ENCODE data around the gene MAML2. TPM values are rescaled to one million over a fixed set of nuclear protein-coding genes. Genes with fewer than 3 reads are reported as not detected.

Gene MAML2
- total and polyA plus RNA-seq, 2 experiments from 2014 or later, result 4.7 to 15.3 TPM

- no peak for TF ChIP-seq EZH2phosphoT487 (IDR thresholded peaks at IDR 0.05; ENCODE audit: low read depth, severe bottlenecking, unreplicated experiment)
- Histone ChIP-seq H3K4me2 (no peak overlapping the region), H3K79me2 (peaks cover 42% of the 10 kb centered on the region)
These were observed 257.6 kb downstream of the MAML2 start for GRCh38 chr11:96085319-96085930.

GRCh38 chr11:96084610-96085318 is 258.2 kb downstream of the MAML2 start:
- WGBS (ENCODE audit: low lambda C conversion rate, missing lambda C conversion rate), result 52% methylated on average over 6 of the region's 6 CpGs
- Histone ChIP-seq H3K27me3 (no peaks in the 10 kb centered on the region), H3K4me3 (no peak overlapping the region), H3K36me3 (replicated peaks; ENCODE audit: insufficient read depth, low read depth) (no peaks in the 10 kb centered on the region), H3K4me1 (ENCODE audit: insufficient read depth) (peaks cover 12% of the 10 kb centered on the region), H3K9me2 (replicated peaks; ENCODE audit: insufficient read depth) (no peaks in the 10 kb centered on the region), H2AFZ (no peak overlapping the region), H3K27ac (no peak overlapping the region), H3K79me2 (peaks cover 45% of the 10 kb centered on the region), H3K9me3 (ENCODE audit: low read depth) (no peaks in the 10 kb centered on the region), H4K20me1 (ENCODE audit: insufficient read depth, poor library complexity, severe bottlenecking) (no peaks in the 10 kb centered on the region), H3K4me2 (no peak overlapping the region)
- no peak for DNase-seq (ENCODE audit: low spot score)
- no peak for TF ChIP-seq EZH2 (IDR thresholded peaks at IDR 0.05; ENCODE audit: borderline replicate concordance)
- no peak for TF ChIP-seq EZH2phosphoT487 (IDR thresholded peaks at IDR 0.05; ENCODE audit: low read depth, severe bottlenecking, unreplicated experiment)
- TF ChIP-seq CTCF (IDR thresholded peaks at IDR 0.05; ENCODE audit: poor library complexity), result no peak

More at GRCh38 chr11:96085319-96085930, 257.6 kb downstream of the MAML2 start:
- Histone ChIP-seq H3K27me3 (no peaks in the 10 kb centered on the region), H2AFZ (no peak overlapping the region), H3K4me3 (no peak overlapping the region), H3K36me3 (replicated peaks; ENCODE audit: insufficient read depth, low read depth) (no peaks in the 10 kb centered on the region), H3K9me3 (ENCODE audit: low read depth) (no peaks in the 10 kb centered on the region), H3K4me1 (ENCODE audit: insufficient read depth) (peaks cover 18% of the 10 kb centered on the region), H3K27ac (no peak overlapping the region), H4K20me1 (ENCODE audit: insufficient read depth, poor library complexity, severe bottlenecking) (no peaks in the 10 kb centered on the region), H3K9me2 (replicated peaks; ENCODE audit: insufficient read depth) (no peaks in the 10 kb centered on the region)
- 72% methylated on average over 1 of the region's 1 CpG for WGBS (ENCODE audit: low lambda C conversion rate, missing lambda C conversion rate)
- DNase-seq (ENCODE audit: low spot score), result no peak

- H3K4me3 ChIP-seq, result no peak overlapping the region
- peaks cover 45% of the 10 kb centered on the region for H3K79me2 ChIP-seq
- no peaks in the 10 kb centered on the region for H3K9me3 ChIP-seq (ENCODE audit: low read depth)
- H3K36me3 ChIP-seq (replicated peaks; ENCODE audit: insufficient read depth, low read depth), result no peaks in the 10 kb centered on the region
- no peaks in the 10 kb centered on the region for H3K27me3 ChIP-seq
- DNase-seq (ENCODE audit: low spot score), result no peak
- peaks cover 12% of the 10 kb centered on the region for H3K4me1 ChIP-seq (ENCODE audit: insufficient read depth)
- no peak for TF ChIP-seq EZH2 (IDR thresholded peaks at IDR 0.05; ENCODE audit: borderline replicate concordance)
- H4K20me1 ChIP-seq (ENCODE audit: insufficient read depth, poor library complexity, severe bottlenecking), result no peaks in the 10 kb centered on the region
- no peaks in the 10 kb centered on the region for H3K9me2 ChIP-seq (replicated peaks; ENCODE audit: insufficient read depth)
- H2AFZ ChIP-seq, result no peak overlapping the region
- 90% methylated on average over 2 of the region's 2 CpGs for WGBS (ENCODE audit: low lambda C conversion rate, missing lambda C conversion rate)
- no peak overlapping the region for H3K4me2 ChIP-seq
- no peak overlapping the region for H3K27ac ChIP-seq
These were observed 260.1 kb downstream of the MAML2 start for GRCh38 chr11:96082936-96083335.

GRCh38 chr11:96082002-96082899 is 260.7 kb downstream of the MAML2 start:
- no peak overlapping the region for H3K4me3 ChIP-seq
- H3K79me2 ChIP-seq, result peaks cover 46% of the 10 kb centered on the region
- peaks cover 12% of the 10 kb centered on the region for H3K4me1 ChIP-seq (ENCODE audit: insufficient read depth)
- H3K27me3 ChIP-seq, result no peaks in the 10 kb centered on the region
- TF ChIP-seq EZH2phosphoT487 (IDR thresholded peaks at IDR 0.05; ENCODE audit: low read depth, severe bottlenecking, unreplicated experiment), result no peak
- TF ChIP-seq EZH2 (IDR thresholded peaks at IDR 0.05; ENCODE audit: borderline replicate concordance), result no peak
- no peak for TF ChIP-seq CTCF (IDR thresholded peaks at IDR 0.05; ENCODE audit: poor library complexity)
- H3K27ac ChIP-seq, result peak overlapping the region; percentile 31
- DNase-seq (ENCODE audit: low spot score), result no peak
- no peak overlapping the region for H2AFZ ChIP-seq
- H3K36me3 ChIP-seq (replicated peaks; ENCODE audit: insufficient read depth, low read depth), result no peaks in the 10 kb centered on the region
- WGBS (ENCODE audit: low lambda C conversion rate, missing lambda C conversion rate), result 75% methylated on average over 11 of the region's 11 CpGs
- no peak overlapping the region for H3K4me2 ChIP-seq
- no peaks in the 10 kb centered on the region for H4K20me1 ChIP-seq (ENCODE audit: insufficient read depth, poor library complexity, severe bottlenecking)
- H3K9me3 ChIP-seq (ENCODE audit: low read depth), result no peaks in the 10 kb centered on the region
- H3K9me2 ChIP-seq (replicated peaks; ENCODE audit: insufficient read depth), result no peaks in the 10 kb centered on the region

Measured in hepatocyte (in vitro differentiated cells).